HepG2 (cell line): ENCODE measurements around the gene TMEM253. TPM values are rescaled to one million over a fixed set of nuclear protein-coding genes. Genes with fewer than 3 reads are reported as not detected.

Experiments
- EEA1 ChIP-seq: sonication (generic); formaldehyde crosslinking; IDR thresholded peaks from 2 replicates; pipeline ENCODE4 v1.5.1; 2020; ENCODE audit warnings: mild to moderate bottlenecking, missing genetic modification reagents, borderline replicate concordance
- FOXC1 ChIP-seq: sonication (generic); formaldehyde crosslinking; IDR thresholded peaks from 2 replicates; pipeline ENCODE4 v1.8.0; 2022; ENCODE audit warnings: mild to moderate bottlenecking, missing genetic modification reagents, borderline replicate concordance
- FOXM1 ChIP-seq: sonication (generic); formaldehyde crosslinking; IDR thresholded peaks from 2 replicates; pipeline ENCODE4 v1.5.0; 2020; ENCODE audit warnings: missing genetic modification reagents
- HOXD1 ChIP-seq: sonication (generic); formaldehyde crosslinking; IDR thresholded peaks from 2 replicates; pipeline ENCODE4 v1.5.0; 2020; ENCODE audit warnings: missing genetic modification reagents
- IRF2 ChIP-seq: IDR thresholded peaks from 2 replicates; pipeline ENCODE4 v1.6.1; 2018; ENCODE audit warnings: missing genetic modification reagents, missing compliant biosample characterization
- JDP2 ChIP-seq: sonication (generic); formaldehyde crosslinking; IDR thresholded peaks from 2 replicates; pipeline ENCODE4 v1.8.1; 2022; ENCODE audit warnings: missing genetic modification reagents, borderline replicate concordance
- KDM3A ChIP-seq: IDR thresholded peaks from 2 replicates; pipeline ENCODE4 v1.6.1; 2018; ENCODE audit warnings: low read depth, missing compliant biosample characterization
- LCORL ChIP-seq, 2 experiments: fragments of 450-650 bp in 1 of 2; sonication (generic) in 1 of 2; formaldehyde crosslinking in 1 of 2; IDR thresholded peaks; 2 replicates each; pipeline versions ENCODE4 v1.5.0 to v1.6.1; 2017 to 2020; ENCODE audit warnings: antibody characterized with exemption in 1 of 2, missing genetic modification reagents in 1 of 2
- LRRFIP1 ChIP-seq: sonication (generic); formaldehyde crosslinking; conservative IDR thresholded peaks from 2 replicates; pipeline ENCODE4 v1.4.0; 2020; ENCODE audit warnings: missing genetic modification reagents
- MAF1 ChIP-seq: sonication (generic); formaldehyde crosslinking; IDR thresholded peaks from 2 replicates; pipeline ENCODE4 v1.5.0; 2020; ENCODE audit warnings: missing genetic modification reagents, borderline replicate concordance
- MATR3 ChIP-seq: sonication (generic); formaldehyde crosslinking; IDR thresholded peaks from 2 replicates; pipeline ENCODE4 v1.4.0; 2020; ENCODE audit warnings: missing genetic modification reagents
- PHF20 ChIP-seq: sonication (generic); formaldehyde crosslinking; IDR thresholded peaks from 2 replicates; pipeline ENCODE4 v1.5.0; 2020; ENCODE audit warnings: mild to moderate bottlenecking, missing genetic modification reagents
- SKI ChIP-seq: fragments of 450-650 bp; IDR thresholded peaks from one replicate; pipeline ENCODE4 v1.6.1; 2018; ENCODE audit warnings: mild to moderate bottlenecking; ENCODE audit not compliant: partially characterized antibody
- SMARCC2 ChIP-seq: fragments of 450-650 bp; IDR thresholded peaks from 2 replicates; pipeline ENCODE4 v1.6.1; 2017; ENCODE audit warnings: antibody characterized with exemption, mild to moderate bottlenecking
- ZBTB26 ChIP-seq: IDR thresholded peaks from 2 replicates; pipeline ENCODE4 v1.6.1; 2016; ENCODE audit warnings: missing compliant biosample characterization, missing genetic modification reagents, borderline replicate concordance
- ZNF3 ChIP-seq: IDR thresholded peaks from 2 replicates; pipeline ENCODE4 v1.7.0; 2017; ENCODE audit warnings: inconsistent platforms
- ZNF362 ChIP-seq: sonication (generic); formaldehyde crosslinking; IDR thresholded peaks from 2 replicates; pipeline ENCODE4 v1.4.0; 2020; ENCODE audit warnings: missing genetic modification reagents, mild to moderate bottlenecking, borderline replicate concordance
- ZNF619 ChIP-seq: sonication (generic); formaldehyde crosslinking; IDR thresholded peaks from 2 replicates; pipeline ENCODE4 v1.4.0; 2020; ENCODE audit warnings: mild to moderate bottlenecking, missing genetic modification reagents
- ZNF660 ChIP-seq: sonication (generic); formaldehyde crosslinking; IDR thresholded peaks from 2 replicates; pipeline ENCODE4 v1.5.1; 2020; ENCODE audit warnings: mild to moderate bottlenecking, low read depth, missing genetic modification reagents, borderline replicate concordance
- ZNF746 ChIP-seq: sonication (generic); formaldehyde crosslinking; IDR thresholded peaks from 2 replicates; pipeline ENCODE4 v1.8.0; 2022; ENCODE audit warnings: mild to moderate bottlenecking, missing genetic modification reagents
- ZNF790 ChIP-seq: sonication (generic); formaldehyde crosslinking; IDR thresholded peaks from 2 replicates; pipeline ENCODE4 v1.8.0; 2022; ENCODE audit warnings: missing genetic modification reagents, mild to moderate bottlenecking, borderline replicate concordance
- polyA plus RNA-seq, 8 experiments: library from polyadenylated mRNA; depleted of rRNA in 3 of 8; stranded (reverse) in 7 of 8; unstranded in 1 of 8; fragments of >200 nt; fragmentation: Illumina TruSeq in 4 of 8; extraction: Trizol in 4 of 8; gene quantifications; 2 replicates each; pipeline versions ENCODE4 v1.2.1 to v1.2.3, GENCODE V29; 2011 to 2016; ENCODE audit warnings: low read depth in 4 of 8, missing spikeins in 1 of 8, mixed read lengths in 1 of 8; ENCODE audit not compliant: insufficient read depth in 1 of 8
- total RNA-seq, 5 experiments: library from RNA; depleted of rRNA; stranded (reverse); fragments of >200 nt; fragmentation: Illumina TruSeq; extraction: Trizol; gene quantifications; 2 replicates each; pipeline ENCODE4 v1.2.3, GENCODE V29; 2016; ENCODE audit warnings: low read depth in 1 of 5
- TF ChIP-seq, protein P1 (sequence below): sonication (generic); formaldehyde crosslinking; IDR thresholded peaks from 2 replicates; pipeline ENCODE4 v1.4.0; 2020; ENCODE audit warnings: missing genetic modification reagents, borderline replicate concordance

TMEM253 gene
- total and polyA plus RNA-seq, 2 of the 13 experiments (the other 11 are each of a cell fraction or from before 2014, with no cell fraction given) = 0.29 to 0.45 TPM

DNA sequence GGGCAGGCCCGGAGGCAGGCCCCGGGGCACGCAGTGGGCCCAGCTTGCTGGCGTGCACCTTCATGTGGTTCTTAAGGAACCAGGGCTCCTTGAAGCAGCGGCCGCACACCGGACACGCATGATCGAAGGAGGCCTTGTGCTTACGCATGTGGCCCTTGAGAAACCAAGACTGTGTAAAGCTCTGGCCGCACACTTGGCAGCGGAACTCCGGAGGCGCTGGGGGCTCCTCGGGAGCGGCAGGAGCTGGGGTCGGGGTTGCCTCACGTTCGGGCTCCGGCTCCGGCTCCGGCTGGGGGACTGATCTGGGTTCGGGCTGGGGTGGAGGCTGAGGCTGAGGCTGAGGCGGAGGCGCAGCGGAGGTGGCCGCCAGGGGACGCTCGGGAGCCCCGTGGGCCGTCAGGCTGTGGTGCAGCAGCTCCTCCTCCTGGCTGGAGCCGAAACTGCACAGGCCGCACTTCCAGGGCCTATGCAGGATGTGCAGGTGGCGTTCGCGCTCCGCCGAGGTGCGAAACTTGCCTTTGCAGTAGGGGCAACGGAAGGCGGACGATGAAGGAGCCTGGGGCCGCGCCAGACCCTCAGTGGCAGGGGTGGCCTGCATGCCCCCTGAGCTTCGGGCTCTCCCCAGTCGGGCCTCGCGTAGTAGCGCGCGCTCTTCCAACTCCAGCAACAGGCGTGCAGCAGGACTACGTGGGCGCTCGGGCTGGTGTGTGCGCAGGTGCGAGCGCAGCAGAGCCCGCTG, 8.4 kb upstream of the TMEM253 start (continued):
- TF ChIP-seq ZBTB26 (peak; percentile 87), ZNF660 (CRISPR knock-in tag) (no peak; the same call in 1 of the 2 replicates), ZNF362 (CRISPR knock-in tag) (no peak), HOXD1 (CRISPR knock-in tag) (peak; percentile 70; the same call in 1 of the 2 replicates), IRF2 (peak; percentile 92), LRRFIP1 (CRISPR knock-in tag) (0 out of 2 replicates have a peak, but pooled peaks have one; percentile 50), JDP2 (CRISPR knock-in tag) (no peak), ZNF619 (CRISPR knock-in tag) (peak; percentile 69; the same call in 1 of the 2 replicates), FOXC1 (peak; percentile 94), EEA1 (no peak), MAF1 (peak; percentile 84; the same call in 1 of the 2 replicates), ZNF3 (CRISPR knock-in tag) (no peak), FOXM1 (CRISPR knock-in tag) (no peak), PHF20 (CRISPR knock-in tag) (no peak), SMARCC2 (no peak), LCORL (IDR thresholded peaks at IDR 0.05) (no peak), LCORL (CRISPR knock-in tag; IDR thresholded peaks at IDR 0.05) (peak; percentile 96), MATR3 (CRISPR knock-in tag) (no peak), ZNF746 (CRISPR knock-in tag) (peak; percentile 67), SKI (peak; percentile 47), KDM3A (peak; percentile 100), ZNF790 (peak; percentile 69; the same call in 1 of the 2 replicates)
- TF ChIP-seq, protein P1, sequence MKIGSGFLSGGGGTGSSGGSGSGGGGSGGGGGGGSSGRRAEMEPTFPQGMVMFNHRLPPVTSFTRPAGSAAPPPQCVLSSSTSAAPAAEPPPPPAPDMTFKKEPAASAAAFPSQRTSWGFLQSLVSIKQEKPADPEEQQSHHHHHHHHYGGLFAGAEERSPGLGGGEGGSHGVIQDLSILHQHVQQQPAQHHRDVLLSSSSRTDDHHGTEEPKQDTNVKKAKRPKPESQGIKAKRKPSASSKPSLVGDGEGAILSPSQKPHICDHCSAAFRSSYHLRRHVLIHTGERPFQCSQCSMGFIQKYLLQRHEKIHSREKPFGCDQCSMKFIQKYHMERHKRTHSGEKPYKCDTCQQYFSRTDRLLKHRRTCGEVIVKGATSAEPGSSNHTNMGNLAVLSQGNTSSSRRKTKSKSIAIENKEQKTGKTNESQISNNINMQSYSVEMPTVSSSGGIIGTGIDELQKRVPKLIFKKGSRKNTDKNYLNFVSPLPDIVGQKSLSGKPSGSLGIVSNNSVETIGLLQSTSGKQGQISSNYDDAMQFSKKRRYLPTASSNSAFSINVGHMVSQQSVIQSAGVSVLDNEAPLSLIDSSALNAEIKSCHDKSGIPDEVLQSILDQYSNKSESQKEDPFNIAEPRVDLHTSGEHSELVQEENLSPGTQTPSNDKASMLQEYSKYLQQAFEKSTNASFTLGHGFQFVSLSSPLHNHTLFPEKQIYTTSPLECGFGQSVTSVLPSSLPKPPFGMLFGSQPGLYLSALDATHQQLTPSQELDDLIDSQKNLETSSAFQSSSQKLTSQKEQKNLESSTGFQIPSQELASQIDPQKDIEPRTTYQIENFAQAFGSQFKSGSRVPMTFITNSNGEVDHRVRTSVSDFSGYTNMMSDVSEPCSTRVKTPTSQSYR (CRISPR knock-in tag) = peak; percentile 75; the same call in 1 of the 2 replicates
